GM21723 (cell line): ENCODE results near the gene KLKB1.
"Not testable (repeated sequence)": the region's sequence is repeated elsewhere in the genome, so short reads cannot be mapped to it uniquely, and the experiment has no call there.

Experiments used
- ATAC-seq: cut with Tn5 transposase; IDR thresholded peaks from one replicate; pipeline ENCODE4 v1.9.1; 2021; ENCODE audit warnings: mild to moderate bottlenecking, moderate library complexity; ENCODE audit not compliant: unreplicated experiment

The KLKB1 gene

GRCh38 chr4:186226521-186227189 is 652 bp upstream of the KLKB1 start:
- ATAC-seq, result no peak

GRCh38 chr4:186227744-186228513 is 622 bp downstream of the KLKB1 start:
- no peak for ATAC-seq

GRCh38 chr4:186228514-186228894 is 1.2 kb downstream of the KLKB1 start:
- ATAC-seq, result no peak

- ATAC-seq, result no peak
Observed at GRCh38 chr4:186234367-186234766, 7.1 kb downstream of the KLKB1 start.

- no peak for ATAC-seq
Observed at GRCh38 chr4:186236126-186236525, 8.8 kb downstream of the KLKB1 start.

- ATAC-seq, result no peak
Observed at GRCh38 chr4:186240452-186240847, 13.1 kb downstream of the KLKB1 start.

GRCh38 chr4:186240848-186241491 is 13.7 kb downstream of the KLKB1 start:
- ATAC-seq, result no peak

GRCh38 chr4:186241616-186242015 is 14.3 kb downstream of the KLKB1 start:
- ATAC-seq, result no peak

DNA sequence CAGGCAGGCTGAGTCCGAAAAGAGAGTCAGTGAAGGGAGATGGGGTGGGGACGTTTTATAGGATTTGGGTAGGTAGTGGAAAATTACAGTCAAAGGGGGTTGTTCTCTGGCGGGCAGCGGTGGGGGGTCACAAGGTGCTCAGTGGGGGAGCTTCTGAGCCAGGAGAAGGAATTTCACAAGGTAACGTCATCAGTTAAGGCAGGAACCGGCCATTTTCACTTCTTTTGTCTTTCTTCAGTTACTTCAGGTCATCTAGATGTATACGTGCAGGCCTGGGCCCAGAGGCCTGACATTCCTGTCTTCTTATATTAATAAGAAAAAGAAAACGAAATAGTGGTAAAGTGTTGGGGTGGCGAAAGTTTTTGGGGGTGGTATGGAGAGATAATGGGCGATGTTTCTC is 14.7 kb downstream of the KLKB1 start:
- ATAC-seq, result not testable (repeated sequence)

DNA sequence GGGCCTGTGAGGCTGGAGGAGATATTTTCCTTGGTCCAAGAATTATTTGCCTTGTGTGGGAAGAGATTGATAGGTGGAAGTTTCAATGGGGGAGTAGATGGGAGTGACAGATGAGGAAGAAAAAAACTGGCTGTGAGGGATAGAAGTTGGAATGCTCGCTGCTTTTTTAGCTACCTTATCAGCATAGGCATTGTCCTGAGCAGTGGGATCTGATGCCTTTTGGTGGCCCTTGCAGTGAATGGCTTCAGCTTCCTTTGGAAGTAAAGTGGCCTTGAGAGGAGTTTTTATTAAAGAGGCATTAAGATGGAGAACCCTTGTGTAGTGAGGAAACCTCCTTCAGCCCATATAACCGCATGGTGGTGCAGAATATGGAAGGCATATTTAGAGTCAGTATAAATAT is 16.0 kb downstream of the KLKB1 start:
- ATAC-seq, result no peak

GRCh38 chr4:186244835-186245234 is 17.5 kb downstream of the KLKB1 start:
- no peak for ATAC-seq

DNA sequence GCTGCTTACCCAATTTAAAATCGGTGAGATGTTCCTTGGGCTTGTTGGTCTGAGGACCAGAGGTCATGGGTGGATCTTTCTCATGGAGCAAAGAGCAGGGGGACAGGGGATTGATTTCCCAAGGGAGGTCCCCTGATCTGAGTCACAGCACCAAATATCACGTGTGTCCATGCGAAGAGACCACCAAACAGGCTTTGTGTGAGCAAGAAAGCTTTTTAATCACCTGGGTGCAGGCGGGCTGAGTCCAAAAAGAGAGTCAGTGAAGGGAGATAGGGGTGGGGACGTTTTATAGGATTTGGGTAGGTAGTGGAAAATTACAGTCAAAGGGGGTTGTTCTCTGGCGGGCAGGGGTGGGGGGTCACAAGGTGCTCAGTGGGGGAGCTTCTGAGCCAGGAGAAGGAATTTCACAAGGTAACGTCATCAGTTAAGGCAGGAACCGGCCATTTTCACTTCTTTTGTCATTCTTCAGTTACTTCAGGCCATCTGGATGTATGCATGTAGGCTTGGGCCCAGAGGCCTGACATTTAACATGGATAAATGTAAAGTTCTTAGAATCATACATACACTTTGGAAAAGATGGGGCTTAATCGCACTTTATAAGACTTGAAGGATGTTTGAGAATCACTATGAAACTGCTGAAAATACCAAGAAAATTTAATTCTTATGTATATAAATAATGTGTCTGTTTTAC is 19.9 kb downstream of the KLKB1 start:
- ATAC-seq, result not testable (repeated sequence)

DNA sequence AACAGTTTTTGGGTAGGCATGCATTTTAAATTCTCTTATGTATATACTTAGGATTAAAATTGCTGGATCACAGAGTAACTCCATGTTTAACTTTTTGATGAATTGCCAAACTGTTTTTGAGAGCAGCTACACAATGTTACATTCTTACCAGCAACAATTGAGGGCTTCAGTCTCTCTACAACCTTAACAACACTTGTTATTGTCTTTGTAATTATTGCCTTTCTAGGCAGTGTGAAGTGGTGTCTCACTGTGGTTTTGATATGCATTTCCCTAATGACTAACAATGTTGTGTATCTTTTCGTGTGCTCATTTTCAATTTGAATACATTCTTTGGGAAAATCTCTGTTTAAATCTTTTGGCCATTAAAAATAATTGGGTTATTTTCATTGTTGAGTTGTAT is 21.3 kb downstream of the KLKB1 start:
- no peak for ATAC-seq

GRCh38 chr4:186249785-186250754 is 22.8 kb downstream of the KLKB1 start:
- no peak for ATAC-seq

DNA sequence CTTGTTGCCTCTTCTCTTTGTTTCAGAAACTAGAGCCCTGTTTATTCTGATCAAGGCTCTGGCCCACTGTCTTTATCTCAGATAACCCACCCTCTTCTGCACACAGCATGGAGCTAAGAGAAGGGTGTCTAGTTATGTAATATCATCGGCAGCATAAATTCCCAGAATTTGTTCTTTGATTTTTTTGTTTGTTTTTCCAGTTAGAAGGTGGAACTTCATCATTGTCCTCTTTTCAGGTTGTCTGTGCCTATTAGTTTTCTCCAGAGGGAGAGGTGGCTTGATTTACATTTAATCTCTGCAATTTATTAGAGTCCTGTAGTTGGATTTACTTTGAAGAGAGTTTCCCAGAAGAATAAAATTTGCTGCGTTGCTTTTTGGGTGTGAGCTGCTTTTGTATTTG is 23.5 kb downstream of the KLKB1 start:
- ATAC-seq, result no peak

DNA sequence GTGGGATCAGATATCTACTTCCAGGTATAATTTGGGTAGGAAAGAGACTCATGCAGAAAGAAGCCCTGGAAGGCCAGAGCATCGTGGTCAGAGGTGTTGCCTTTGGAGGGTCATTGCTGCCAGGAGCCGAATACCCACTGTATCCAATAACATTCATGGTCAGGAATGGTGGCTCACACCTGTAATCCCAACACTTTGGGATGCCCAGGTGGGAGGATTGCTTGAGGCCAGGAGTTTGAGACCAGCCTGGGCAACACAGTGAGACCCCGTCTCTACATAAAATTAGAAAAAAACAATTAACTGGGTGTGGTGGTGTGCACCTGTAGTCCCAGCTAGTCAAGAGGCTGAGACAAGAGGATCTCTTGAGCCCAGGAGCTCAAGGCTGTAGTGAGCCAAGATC is 27.8 kb downstream of the KLKB1 start:
- no peak for ATAC-seq

DNA sequence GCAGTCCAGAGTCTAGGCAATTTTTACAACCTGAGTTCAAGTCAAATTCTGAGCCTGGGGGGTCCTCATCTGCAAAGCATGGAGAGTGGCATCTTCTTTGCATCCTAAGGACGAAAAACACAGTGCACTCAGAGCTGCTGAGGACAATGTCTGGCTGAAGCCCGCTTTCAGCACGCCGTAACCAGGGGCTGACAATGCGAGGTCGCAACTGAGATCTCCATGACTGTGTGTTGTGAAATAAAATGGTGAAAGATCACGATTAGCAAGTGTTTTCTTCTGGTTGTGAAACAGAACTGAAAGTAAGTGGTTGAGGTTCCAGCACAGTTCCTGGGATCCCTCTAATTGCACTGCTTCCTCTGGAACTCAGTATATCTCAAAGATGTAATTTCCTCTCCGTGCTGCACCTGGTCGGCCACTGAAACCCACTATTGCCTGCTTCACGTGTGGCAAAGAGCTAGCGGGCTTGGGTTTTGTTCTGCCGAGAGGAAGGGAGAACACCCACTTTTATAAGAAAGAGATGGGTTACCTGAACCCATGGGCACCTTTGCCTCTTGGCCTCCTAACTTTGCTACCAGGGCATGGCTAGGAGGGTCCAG is 31.0 kb downstream of the KLKB1 start:
- no peak for ATAC-seq

DNA sequence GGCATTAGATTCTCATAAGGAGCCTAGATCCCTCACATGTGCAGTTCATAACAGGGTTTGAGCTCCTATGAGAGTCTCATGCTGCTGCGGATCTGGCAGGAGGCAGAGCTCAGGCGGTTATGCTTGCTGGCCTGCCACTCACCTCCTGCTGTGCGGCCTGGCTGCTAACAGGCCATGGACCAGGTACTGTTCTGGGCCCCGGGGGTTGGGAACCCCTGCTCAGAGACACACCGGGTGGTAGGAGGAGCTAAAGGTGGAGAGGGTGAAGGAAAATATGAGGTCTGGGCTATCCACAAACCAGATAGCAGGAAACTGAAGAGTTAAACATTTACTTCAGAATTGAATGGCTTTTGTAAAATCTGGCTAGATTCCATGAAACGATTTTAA is 32.8 kb downstream of the KLKB1 start:
- no peak for ATAC-seq

DNA sequence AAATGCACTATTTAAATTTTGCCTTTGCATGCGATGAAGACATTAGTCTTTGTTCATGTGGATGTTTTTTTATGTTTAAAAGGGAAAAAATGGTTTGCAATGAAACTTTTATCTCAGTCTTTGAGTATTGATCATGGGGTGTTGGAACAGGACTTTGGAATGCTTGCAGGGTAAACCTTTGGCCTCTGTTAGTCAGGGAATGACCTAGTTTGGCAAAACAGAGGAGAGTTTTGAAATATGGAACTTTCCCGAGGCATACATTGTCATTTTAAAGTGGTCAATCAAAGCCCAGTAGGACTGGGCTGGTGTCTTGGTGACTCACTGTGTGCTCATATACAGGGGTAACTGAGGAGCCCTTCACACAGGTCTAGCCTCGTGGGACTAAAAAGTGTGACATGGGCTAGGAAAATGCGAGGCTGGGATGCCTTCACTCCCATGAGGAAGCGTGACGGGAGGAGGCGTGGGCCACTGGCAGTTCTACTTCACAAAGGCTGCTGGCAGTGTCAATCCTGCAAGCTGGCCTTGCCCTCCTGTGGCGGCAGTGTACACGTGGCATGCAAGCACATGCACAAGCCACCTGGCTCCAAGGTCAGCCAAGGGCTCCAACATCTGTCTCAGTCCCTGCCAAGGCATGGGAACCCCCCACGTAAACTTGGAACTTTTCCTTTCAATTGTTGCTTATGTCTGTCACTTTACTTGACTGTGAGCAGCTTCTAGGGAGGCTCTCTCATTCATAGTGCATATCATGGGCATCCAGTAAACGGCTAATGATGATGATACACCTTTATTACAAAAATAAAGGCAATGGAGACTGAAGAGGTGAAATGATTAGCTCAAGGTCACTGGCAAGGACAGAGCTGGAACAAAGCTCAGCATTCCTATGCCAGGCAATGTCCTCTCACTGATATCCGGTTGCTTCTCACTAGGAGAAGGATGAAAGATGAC is 33.5 kb downstream of the KLKB1 start:
- ATAC-seq, result no peak
